ENCODE data around the gene LINS1.

Gene LINS1

DNA sequence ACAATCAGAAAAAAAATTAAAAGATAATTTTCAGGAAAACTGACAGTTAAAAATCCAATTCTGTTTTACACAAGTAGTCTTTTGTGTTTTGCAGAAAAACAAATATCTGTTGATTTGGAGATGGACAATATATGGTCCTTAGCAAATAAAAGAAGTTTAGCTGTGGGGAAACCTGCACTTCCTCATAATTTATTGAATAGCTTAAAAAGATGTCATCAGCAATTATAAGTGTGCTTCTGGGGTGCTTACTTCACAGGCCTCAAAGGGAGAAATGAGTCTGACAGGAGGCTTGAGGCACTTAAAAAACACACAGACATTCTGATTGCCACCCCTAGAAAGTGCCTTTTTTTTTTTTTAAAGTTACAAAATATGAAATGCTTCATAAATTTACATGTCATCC is 41.7 kb downstream of the LINS1 start:
- in situ Hi-C loops (cut with MboI; ENCODE audit: low sequenced_read_pairs) = no loop called here

DNA sequence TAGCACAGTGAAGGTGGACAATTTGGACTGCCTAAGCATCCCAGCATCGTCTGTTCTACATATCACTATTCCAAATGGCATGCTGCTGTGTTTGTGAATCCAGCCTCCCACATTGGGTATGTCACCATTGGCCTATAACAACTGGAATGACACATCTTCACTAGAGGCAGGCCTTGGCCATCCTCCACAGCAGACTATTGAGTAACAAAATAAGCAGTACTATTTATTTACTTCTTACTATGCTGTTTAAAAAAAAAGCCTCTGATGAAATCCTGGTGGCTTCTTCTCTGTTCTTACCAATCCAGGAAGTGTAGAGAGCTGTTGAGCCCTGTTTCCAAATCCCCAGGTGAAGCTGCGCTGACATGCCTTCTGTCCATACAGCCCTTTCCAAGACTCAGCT is 42.7 kb downstream of the LINS1 start:
- in situ Hi-C loops (cut with MboI; ENCODE audit: low sequenced_read_pairs) = no loop called here

DNA sequence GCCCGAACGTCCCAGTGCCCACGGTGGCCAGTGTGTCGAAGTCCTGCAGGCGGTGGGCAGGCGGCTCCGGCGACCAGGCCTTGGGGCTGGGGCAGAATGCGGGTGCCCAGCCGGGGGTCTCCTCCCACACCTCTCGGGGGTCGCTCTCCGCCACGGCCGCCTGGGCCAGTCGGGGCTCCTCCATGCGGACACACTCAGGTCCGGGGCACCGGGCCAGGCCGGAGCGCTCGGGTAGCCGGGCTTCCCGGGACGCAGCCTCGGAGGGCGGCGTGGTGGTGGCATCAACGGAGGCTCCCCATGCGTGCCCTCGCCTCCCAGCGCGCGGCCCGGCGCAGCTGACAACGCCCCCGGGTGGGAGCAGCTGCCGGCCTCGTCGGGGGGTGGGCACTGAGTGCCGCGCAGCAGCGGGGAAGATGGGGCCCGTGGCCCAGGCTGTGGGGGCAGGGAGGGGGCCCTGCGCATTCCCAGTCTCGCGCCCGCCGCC is 43.2 kb downstream of the LINS1 start:
- in situ Hi-C loops (cut with MboI; ENCODE audit: low sequenced_read_pairs) = no loop called here

DNA sequence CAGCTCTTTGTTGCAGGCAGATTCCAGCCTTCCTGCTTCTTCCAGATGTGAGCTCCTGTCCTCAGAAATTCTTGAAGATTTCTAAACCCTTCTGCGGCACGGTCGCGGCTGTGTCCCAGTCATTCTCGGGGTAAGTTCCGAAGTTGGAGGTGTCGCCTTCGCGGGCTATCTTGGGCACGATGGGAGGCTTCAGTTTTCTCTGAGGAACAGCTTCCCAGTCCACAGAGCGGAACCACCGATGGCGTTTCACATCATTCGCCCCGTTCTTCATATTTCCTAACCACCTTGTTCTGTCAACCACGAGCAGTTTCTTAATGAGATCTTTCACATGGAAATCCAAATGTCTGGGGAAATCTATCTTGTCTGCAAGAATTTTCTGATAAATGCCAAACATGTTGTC is 48.5 kb downstream of the LINS1 start:
- in situ Hi-C loops (cut with MboI; ENCODE audit: low sequenced_read_pairs) = no loop called here

DNA sequence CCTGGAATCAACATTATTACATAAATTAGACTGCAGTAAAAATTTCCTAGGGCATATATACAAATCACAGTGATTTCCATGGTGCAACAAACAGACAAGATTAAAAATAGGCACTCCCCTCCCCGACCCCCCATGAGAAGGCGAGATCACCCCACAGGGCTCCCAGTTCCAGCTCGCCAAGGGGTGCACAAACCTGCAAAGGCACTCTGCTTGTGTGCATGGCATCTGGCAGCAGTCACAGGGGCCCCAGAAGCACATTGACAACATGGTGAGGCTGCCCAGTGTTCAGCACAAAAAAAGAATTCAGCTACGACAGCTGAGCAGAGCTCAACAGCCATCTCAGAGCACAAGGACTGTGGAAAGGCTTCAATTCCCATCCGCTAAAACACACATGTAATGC is 54.0 kb downstream of the LINS1 start:
- in situ Hi-C loops (cut with MboI; ENCODE audit: low sequenced_read_pairs) = no loop called here

DNA sequence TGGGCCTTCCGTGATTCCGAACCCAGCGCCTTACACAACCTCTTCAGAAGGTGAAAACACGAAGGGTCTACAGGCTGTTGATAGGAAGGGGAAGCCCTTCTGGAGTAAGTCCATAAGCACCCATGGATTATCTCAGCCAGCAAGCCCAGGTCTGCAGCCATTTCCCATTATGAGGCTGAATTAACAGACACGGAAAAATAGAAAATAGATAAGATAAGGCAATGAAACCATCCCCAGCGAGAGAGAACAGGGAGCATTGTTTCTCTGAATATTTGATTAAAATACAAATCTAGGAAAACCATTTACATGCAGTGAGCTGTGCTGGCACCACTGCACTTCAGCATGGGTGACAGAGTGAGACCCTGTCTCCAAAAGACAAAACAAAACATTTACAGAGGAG is 57.0 kb downstream of the LINS1 start:
- in situ Hi-C loops (cut with MboI; ENCODE audit: low sequenced_read_pairs) = no loop called here

DNA sequence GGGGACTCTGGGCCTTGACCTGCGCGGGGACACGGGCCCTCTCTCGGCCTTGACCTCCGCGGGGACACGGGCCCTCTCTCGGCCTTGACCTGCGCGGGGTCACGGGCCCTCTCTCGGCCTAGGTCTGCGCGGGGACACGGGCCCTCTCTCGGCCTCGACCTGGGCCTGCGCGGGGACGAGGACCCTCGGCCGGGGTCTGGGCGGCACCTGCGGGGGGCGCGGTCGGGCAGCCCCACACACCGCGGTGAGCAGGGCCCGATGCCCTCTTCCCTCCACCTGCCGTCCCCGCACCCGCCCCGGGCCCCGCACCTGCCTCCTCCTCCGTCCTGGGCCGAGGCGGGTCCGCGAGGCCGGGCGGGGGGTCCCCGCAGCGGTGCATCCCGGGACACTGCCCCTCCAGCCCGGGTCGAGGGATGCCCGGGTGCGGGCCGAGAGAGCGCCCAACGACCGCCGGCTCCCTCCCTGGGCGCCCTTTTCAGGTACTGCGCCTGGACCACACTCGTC is 57.6 kb downstream of the LINS1 start:
- in situ Hi-C loops (cut with MboI; ENCODE audit: low sequenced_read_pairs) = no loop called here

DNA sequence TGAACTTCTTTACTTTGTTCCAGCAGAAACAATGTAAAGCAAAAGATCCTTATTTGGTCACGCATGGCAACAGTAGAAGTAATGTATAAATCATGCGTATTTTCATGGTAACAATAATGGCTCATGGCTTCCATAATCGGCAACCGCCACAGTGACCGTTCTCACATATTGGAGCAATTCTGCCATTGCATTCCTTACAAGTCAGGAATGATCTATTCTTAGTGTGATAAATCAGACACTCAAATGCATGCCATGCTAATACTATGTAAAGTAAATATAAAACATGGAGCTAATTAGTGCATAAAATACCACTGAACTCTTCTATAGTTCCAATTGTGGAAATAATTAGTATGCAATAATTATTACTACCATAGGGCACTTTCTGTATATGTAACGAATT is 59.7 kb downstream of the LINS1 start:
- in situ Hi-C loops (cut with MboI; ENCODE audit: low sequenced_read_pairs) = no loop called here

DNA sequence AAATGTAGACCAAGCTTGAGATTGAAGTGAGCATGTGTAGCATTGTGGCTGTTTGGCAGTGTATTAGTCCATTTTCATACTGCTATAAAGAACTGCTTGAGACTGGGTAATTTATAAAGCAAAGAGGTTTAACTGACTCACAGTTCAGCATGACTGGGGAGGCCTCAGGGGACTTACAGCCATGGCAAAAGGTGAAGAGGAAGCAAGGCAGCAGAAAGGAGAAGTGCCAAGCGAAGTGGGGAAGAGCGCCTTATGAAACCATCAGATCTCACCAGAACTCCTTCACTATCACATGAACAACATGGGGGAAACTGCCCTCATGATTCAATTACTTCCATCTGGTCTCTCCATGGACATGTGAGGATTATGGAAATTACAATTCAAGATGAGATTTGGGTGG is 64.7 kb downstream of the LINS1 start:
- in situ Hi-C loops (cut with MboI; ENCODE audit: low sequenced_read_pairs) = no loop called here

DNA sequence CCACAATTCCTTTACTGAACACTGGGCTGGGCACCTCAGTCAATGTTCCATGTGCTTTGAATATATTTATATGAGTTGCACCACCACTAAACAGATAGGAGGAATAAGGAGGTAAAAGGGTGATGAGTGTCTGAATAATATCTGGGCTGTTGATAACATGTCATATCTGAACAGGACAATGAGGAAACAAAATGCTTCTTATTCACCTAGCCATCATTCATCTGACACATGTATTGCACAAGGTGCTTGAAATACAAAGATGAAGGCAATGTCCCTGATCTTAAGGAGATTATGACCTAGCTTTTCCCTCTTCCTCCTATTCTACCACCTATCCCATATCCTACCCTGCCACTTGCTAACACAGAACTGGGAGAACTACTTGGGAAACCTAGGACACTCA is 65.3 kb downstream of the LINS1 start:
- in situ Hi-C loops (cut with MboI; ENCODE audit: low sequenced_read_pairs) = no loop called here

DNA sequence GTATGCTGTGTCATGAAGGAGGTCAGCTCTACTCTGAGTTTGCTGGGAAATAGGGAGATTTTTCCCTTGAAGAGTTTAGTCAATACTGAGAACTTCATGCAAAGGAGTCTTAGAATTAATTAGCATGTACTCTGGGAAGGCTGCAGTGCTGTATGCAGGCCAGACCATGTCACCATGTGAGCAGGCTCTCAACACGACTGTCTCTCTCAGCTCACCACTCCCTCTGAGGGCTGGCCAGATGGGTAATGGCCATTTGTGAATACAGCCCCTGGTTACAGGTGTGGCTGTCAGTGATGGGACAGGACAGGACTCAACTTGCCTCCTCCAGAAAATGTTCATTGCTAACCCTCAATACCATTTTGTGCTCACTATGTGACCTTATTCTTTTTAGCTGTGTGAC is 68.1 kb downstream of the LINS1 start:
- in situ Hi-C loops (cut with MboI; ENCODE audit: low sequenced_read_pairs) = no loop called here

DNA sequence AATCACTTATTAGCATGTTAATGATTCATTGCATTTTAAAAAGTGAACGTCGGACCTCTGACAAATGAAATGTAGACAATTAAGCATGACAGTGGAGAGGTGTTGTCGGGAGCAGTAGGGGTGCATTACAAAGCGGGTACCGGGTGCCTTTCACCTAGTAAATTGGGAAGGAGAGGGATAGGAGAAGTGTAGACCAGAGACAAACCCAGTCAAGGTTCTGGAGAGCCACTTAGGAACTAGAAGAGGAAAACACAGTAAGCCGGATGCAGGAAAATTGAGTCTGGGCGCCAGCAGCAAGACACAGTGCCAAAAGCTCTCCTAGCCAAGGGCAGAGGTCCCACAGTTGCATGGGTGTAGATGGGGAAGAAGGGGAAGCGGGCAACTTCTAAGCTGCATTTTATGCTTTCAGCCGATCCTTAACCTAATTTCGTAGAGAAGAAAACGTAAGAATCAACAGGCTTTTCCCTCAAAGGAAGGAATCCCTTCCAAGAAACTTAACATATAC is 70.1 kb downstream of the LINS1 start:
- in situ Hi-C loops (cut with MboI; ENCODE audit: low sequenced_read_pairs) = no loop called here

DNA sequence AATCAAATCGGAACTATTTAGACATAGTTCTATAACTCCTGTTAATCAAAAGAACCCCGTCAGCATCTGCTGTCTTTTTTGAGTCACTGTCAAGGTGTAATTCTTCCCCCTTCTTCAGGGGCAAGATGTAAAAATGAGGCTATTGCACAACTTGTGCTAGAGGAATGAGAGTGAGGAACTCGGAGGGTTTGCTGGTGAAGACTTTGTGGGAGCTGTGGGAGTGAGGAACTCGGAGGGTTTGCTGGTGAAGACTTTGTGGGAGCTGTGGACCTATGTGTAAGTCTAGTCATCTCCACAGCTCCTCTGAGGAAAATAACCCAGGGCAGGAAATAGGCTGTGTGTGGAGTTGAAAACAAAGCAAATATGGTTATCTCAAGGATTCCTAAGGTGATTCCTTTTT is 70.8 kb downstream of the LINS1 start:
- in situ Hi-C loops (cut with MboI; ENCODE audit: low sequenced_read_pairs) = no loop called here

DNA sequence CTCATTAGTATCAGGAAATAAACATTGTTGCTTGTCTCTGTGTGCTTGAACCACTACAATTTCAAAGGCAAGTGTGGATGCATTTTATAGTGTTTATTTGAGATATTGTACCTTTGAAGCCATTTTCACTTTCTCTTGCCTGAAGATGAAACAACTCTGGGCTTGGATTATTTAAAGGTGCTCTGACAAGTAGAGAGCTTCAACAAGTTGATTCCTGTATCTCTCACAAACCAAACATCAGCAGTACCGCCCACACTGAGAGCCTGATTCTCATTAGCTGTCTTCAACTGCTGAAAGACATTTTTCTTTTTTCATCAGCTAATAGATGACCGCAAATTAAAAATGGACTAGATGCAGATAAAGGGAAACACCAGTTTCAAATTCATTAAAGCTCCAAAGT is 72.4 kb downstream of the LINS1 start:
- in situ Hi-C loops (cut with MboI; ENCODE audit: low sequenced_read_pairs) = no loop called here

DNA sequence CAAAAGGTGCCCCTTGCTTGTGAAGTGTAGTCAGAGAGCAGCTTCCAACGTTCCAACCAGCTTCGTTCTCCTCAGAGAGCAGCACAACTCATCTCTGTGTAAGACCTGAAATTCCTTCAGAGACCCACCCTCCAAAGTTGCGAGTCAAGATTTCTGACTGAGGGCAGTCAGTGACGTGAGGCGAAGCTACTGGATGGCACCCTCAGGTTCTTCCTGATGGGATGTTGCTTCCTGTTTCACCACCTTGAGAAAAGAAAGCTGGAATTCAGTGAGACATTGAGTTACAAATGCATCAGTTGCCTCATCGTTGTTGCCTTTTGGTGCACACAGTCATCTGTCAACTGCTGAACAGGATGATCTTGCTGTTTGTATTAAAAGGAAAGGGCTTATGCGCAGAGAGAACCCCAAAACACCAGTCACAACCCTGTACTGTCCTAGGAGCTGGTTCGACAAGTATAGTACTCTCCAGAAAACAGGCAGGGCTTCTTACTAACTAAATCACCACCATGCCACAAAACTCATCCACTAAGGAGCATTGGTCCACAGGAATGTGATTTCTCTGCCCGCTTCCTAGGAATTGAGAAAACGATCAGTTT is 73.1 kb downstream of the LINS1 start, which contains the start of gene CERS3:
Gene CERS3 (minus strand): TSS at position 118 of the 596 bp plus-strand sequence. CDS start 27,101 bp downstream, outside the sequence.
- in situ Hi-C loops (cut with MboI; ENCODE audit: low sequenced_read_pairs) = no loop called here

DNA sequence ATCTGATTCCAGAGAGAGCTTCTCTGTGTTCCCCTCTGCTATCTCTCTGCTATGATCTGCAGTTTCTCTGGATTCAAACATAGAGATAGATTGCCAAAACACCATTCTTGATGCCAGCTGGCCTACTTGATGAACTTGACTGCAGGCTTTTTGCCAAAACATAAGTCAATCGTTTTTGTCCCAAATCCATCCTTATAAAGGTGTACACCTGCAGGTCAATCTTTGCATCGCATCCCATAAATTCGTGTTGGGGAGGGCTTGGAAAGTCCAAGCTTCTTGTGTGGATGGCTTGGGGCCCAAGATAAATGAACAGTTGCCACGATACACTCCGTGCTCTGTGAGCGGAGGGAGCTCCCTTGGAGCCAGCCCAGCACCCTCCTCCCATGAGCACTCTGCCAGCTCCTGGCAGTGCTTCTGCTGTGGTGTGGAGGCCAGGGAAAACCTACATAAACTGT is 75.9 kb downstream of the LINS1 start:
- in situ Hi-C loops (cut with MboI; ENCODE audit: low sequenced_read_pairs) = no loop called here

DNA sequence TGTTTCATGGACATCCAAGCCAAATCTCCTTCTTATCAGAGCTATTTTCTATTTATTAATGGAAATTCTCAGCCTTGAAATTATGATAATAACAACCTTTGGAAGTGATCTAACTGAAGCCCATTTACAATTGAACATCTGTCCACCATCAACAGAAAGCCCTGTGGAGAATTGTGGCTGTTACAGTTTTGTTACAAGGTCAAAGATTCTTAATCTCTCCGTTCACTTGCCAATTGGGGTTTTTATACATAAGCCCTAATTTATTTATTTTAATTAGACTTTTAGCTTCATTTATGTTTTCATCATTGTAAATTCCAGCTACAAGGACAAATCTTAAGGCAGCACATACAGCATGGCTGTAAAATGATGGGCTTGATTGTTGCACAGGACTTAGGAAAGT is 76.5 kb downstream of the LINS1 start:
- in situ Hi-C loops (cut with MboI; ENCODE audit: low sequenced_read_pairs) = no loop called here

DNA sequence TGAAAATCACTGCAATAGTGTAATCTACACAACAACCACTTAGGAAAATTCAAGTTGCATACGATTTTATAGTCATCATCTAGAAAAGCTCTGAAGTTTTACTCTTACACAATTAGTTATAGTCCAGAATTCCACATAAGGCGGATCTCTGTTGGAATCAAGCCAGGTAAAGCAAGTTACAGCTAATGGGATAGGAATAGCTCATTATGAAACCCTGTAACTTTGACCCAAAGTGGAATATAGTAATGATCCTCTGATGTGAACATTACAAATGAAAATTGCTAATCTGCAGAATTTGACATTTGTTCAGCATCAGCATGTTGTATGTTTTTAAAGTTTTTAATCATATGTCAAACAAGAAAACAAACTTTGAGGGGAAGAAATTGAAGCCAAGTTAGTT is 77.7 kb downstream of the LINS1 start:
- in situ Hi-C loops (cut with MboI; ENCODE audit: low sequenced_read_pairs) = no loop called here

DNA sequence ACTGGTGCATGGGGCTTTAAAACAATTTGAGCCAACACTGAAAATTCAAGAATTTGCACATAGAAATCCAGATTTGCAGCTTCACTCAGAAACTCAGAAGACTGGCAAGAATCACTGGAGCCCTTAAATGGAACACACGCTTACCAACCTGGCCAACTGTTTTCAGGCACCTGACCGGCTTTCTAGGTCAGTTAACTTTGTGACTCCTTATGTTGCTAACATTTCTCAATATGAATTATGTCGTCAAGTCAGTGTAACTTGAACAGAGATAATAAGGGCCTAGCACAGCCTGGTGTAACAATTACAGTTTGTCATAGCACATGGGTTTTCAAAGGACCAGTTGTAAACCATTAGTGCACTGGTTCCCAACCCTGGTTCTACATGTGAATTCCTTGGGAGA is 80.1 kb downstream of the LINS1 start:
- in situ Hi-C loops (cut with MboI; ENCODE audit: low sequenced_read_pairs) = no loop called here

DNA sequence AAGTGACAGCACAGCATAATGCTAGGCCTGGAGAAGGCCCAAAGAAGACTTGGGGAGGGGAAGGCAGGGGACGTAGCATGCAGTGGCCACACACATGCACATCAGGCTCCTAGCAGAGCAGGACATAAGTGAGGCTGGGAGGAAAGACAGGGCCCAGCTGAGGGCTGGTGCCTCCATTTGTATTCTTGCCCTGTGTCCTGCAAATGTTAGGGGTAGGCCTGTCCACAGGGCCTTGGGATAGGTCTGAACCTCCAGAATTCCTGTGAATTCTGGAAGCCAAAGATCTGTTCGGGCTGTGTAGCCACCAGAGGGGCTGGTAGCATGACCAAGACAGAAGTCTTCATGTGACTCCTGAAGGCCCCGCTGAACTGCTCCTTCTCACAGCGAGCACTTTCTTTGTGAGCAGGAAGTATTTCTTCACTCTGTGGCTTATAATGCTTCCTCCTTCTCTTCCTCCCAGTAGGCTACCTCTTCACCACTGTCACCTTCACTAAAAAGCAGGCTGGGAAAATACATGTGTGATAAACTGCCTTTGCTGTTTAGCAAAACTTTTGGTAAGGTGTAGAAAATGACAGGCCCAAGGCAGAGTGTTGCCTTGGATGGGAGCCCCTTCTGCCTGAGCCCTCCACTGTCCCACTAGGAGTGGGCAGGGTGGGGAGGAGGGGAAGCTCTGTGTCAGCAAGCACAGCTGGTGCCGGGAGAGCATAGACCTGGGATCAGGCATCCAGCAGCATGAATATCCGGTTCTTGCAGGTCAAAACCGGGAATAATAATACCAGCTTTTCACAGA is 81.7 kb downstream of the LINS1 start:
- in situ Hi-C loops (cut with MboI; ENCODE audit: low sequenced_read_pairs) = no loop called here

DNA sequence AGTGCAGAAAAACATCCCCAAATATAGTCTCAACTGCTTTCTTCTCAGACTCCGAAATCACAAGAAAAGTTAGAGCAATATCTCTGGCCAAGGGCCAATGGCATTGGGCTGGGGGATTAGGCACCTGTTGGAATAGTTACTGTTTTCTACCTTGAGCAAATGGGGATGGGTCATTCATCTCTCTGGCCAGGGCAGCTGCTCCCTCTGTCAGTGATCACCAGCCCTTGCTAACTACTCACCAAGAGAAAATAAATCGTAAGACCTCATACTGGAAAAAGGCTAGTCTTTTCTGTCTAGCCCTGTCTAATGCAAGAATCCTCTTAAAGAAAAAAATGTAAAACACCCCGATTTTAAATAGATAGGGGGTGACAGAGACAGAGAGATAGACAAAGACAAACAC is 84.1 kb downstream of the LINS1 start:
- in situ Hi-C loops (cut with MboI; ENCODE audit: low sequenced_read_pairs) = no loop called here

Data from hTERT RPE-1 (cell line).